Measurements from ENCODE around the gene MSI2. TPM values are rescaled to one million over a fixed set of nuclear protein-coding genes. Genes with fewer than 3 reads are reported as not detected.
"Not testable (repeated sequence)": the region's sequence is repeated elsewhere in the genome, so short reads cannot be mapped to it uniquely, and the experiment has no call there.

The MSI2 gene
- total RNA-seq, 2 donors from 2014 or later: 30.1 to 41.1 TPM

GRCh38 chr17:57294101-57294500 is 37.8 kb downstream of the MSI2 start:
- H3K27ac ChIP-seq: no peak overlapping the region
- no peaks in the 10 kb centered on the region for H3K36me3 ChIP-seq
- no peak overlapping the region for H3K4me3 ChIP-seq
- H3K9me3 ChIP-seq: peaks cover 0 to 5% of the 10 kb centered on the region in 2 donors
- no peak for DNase-seq (ENCODE audit: low spot score)
- H3K4me1 ChIP-seq: peaks cover 0 to 23% of the 10 kb centered on the region in 2 donors
- no peaks in the 10 kb centered on the region for H3K27me3 ChIP-seq
- no peak for TF ChIP-seq CTCF (IDR thresholded peaks at IDR 0.05)

- H3K4me3 ChIP-seq: no peak overlapping the region
- TF ChIP-seq CTCF (IDR thresholded peaks at IDR 0.05): no peak
- peaks cover 0 to 15% of the 10 kb centered on the region in 2 donors for H3K4me1 ChIP-seq
- H3K9me3 ChIP-seq: peaks cover 0 to 5% of the 10 kb centered on the region in 2 donors
- H3K36me3 ChIP-seq: no peaks in the 10 kb centered on the region
- no peaks in the 10 kb centered on the region for H3K27me3 ChIP-seq
- peak overlapping the region in 1 of 2 donors; percentile 12 for H3K27ac ChIP-seq
- DNase-seq (ENCODE audit: low spot score): no peak
Measured at GRCh38 chr17:57294629-57295501, 38.5 kb downstream of the MSI2 start.

- H3K9me3 ChIP-seq: peaks cover 0 to 5% of the 10 kb centered on the region in 2 donors
- H3K36me3 ChIP-seq: no peaks in the 10 kb centered on the region
- H3K4me1 ChIP-seq: peaks cover 0 to 12% of the 10 kb centered on the region in 2 donors
- H3K27me3 ChIP-seq: no peaks in the 10 kb centered on the region
- H3K4me3 ChIP-seq: no peak overlapping the region
- peak overlapping the region in 1 of 2 donors; percentile 13 for H3K27ac ChIP-seq
- DNase-seq (ENCODE audit: low spot score): no peak
- no peak for TF ChIP-seq CTCF (IDR thresholded peaks at IDR 0.05)
Measured at GRCh38 chr17:57295526-57296023, 39.3 kb downstream of the MSI2 start.

GRCh38 chr17:57296231-57296630 is 39.9 kb downstream of the MSI2 start:
- no peak overlapping the region for H3K27ac ChIP-seq
- peaks cover 0 to 5% of the 10 kb centered on the region in 2 donors for H3K9me3 ChIP-seq
- no peaks in the 10 kb centered on the region for H3K36me3 ChIP-seq
- DNase-seq (ENCODE audit: low spot score): no peak
- TF ChIP-seq CTCF (IDR thresholded peaks at IDR 0.05): no peak
- H3K4me1 ChIP-seq: peaks cover 0 to 12% of the 10 kb centered on the region in 2 donors
- H3K4me3 ChIP-seq: no peak overlapping the region
- no peaks in the 10 kb centered on the region for H3K27me3 ChIP-seq

- Histone ChIP-seq H3K4me1 (peaks cover 0 to 12% of the 10 kb centered on the region in 2 donors), H3K9me3 (peaks cover 0 to 5% of the 10 kb centered on the region in 2 donors), H3K36me3 (no peaks in the 10 kb centered on the region), H3K4me3 (no peak overlapping the region), H3K27me3 (no peaks in the 10 kb centered on the region), H3K27ac (no peak overlapping the region)
- TF ChIP-seq CTCF (IDR thresholded peaks at IDR 0.05): no peak
- DNase-seq (ENCODE audit: low spot score): no peak
Measured at GRCh38 chr17:57299176-57299575, 42.9 kb downstream of the MSI2 start.

GRCh38 chr17:57300592-57300991 is 44.3 kb downstream of the MSI2 start:
- not testable (repeated sequence) for H3K4me3 ChIP-seq; H3K36me3 ChIP-seq; DNase-seq (ENCODE audit: low spot score)

More at GRCh38 chr17:57300592-57300991, 44.3 kb downstream of the MSI2 start:
- not testable (repeated sequence) for H3K27ac ChIP-seq, H3K27me3 ChIP-seq, H3K9me3 ChIP-seq, H3K4me1 ChIP-seq

All from right atrium auricular region (tissue), 2 donors.